Sigmoid colon (tissue), 7 donors: ENCODE data around the gene GNG13. TPM values are rescaled to one million over a fixed set of nuclear protein-coding genes. Genes with fewer than 3 reads are reported as not detected.

Experiments used
- DNase-seq: peaks from one replicate; pipeline ENCODE4 v3.0.0-alpha.2; 2019
- H3K27ac ChIP-seq, 4 donors: fragments of 200-600 bp; sonication (generic); one replicate each; pipeline ENCODE4 v1.5.1; 2016 to 2019; ENCODE audit warnings: mild to moderate bottlenecking in 1 of 4
- H3K27me3 ChIP-seq, 3 donors: fragments of 200-600 bp; sonication (generic); one replicate each; pipeline ENCODE4 v1.5.1; 2019; ENCODE audit warnings: mild to moderate bottlenecking in 1 of 3
- H3K36me3 ChIP-seq, 4 donors: fragments of 200-600 bp; sonication (generic); one replicate each; pipeline ENCODE4 v1.5.1; 2016 to 2019
- H3K4me1 ChIP-seq, 4 donors: fragments of 200-600 bp; sonication (generic); one replicate each; pipeline ENCODE4 v1.5.1; 2017 to 2019
- H3K4me3 ChIP-seq, 4 donors: fragments of 200-600 bp; sonication (generic); one replicate each; pipeline ENCODE4 v1.5.1; 2017 to 2019; ENCODE audit warnings: mild to moderate bottlenecking in 2 of 4, moderate library complexity in 1 of 4
- H3K9me3 ChIP-seq, 4 donors: fragments of 200-600 bp in 3 of 4; sonication (generic) in 3 of 4; one replicate each; pipeline versions ENCODE4 v1.5.1 to v1.6.1; 2013 to 2019
- EP300 ChIP-seq, 4 donors: sonication (generic); formaldehyde crosslinking; IDR thresholded peaks; one replicate each; pipeline ENCODE4 v1.6.1; 2017; ENCODE audit warnings: antibody characterized with exemption in 4 of 4
- POLR2A ChIP-seq, 2 donors: fragments of 450-650 bp; IDR thresholded peaks; one replicate each; pipeline ENCODE4 v1.6.1; 2016; ENCODE audit warnings: antibody characterized with exemption in 2 of 2, mild to moderate bottlenecking in 2 of 2, moderate library complexity in 2 of 2
- POLR2AphosphoS5 ChIP-seq, 4 donors: sonication (generic); formaldehyde crosslinking; IDR thresholded peaks; one replicate each; pipeline ENCODE4 v1.6.1; 2017; ENCODE audit warnings: antibody characterized with exemption in 4 of 4
- WGBS, 2 donors: extraction: QIAGEN DNeasy Blood & Tissue Kit; methylation state at CpG; one replicate each; pipeline ENCODE4 v1.1.7; 2013; 5-methylcytosine and 5-hydroxymethylcytosine counted together
- intact Hi-C: fragments of 100-400 bp; cut with DNase I; formaldehyde crosslinking; loops from one replicate; pipeline ENCODE4 v1.15.1; 2023
- polyA plus RNA-seq, 3 donors: library from polyadenylated mRNA; stranded (reverse); fragments of 200-250 nt; gene quantifications; one replicate each; pipeline ENCODE4 v1.2.3, GENCODE V29; 2013
- total RNA-seq, 4 donors: library from RNA; depleted of rRNA; stranded (reverse); fragments of >200 nt; gene quantifications; one replicate each; pipeline ENCODE4 v1.1.0, GENCODE V29; 2016
- TF ChIP-seq, protein P1 (sequence below), 4 experiments: fragments of 450-650 bp in 3 of 4; fragments of 200-600 bp in 1 of 4; IDR thresholded peaks; one replicate each; pipeline ENCODE4 v1.5.1; 2016 to 2019; ENCODE audit warnings: antibody characterized with exemption in 4 of 4, mild to moderate bottlenecking in 3 of 4, moderate library complexity in 2 of 4
- donor health status: healthy with polysubstance abuse.
- donor health status: Bipolar disorder and iron deficiency.
- donor health status: healthy.

GNG13 gene
- total and polyA plus RNA-seq, 7 donors: 0.47 to 1.2 (median 0.92) TPM; not detected in 4

DNA sequence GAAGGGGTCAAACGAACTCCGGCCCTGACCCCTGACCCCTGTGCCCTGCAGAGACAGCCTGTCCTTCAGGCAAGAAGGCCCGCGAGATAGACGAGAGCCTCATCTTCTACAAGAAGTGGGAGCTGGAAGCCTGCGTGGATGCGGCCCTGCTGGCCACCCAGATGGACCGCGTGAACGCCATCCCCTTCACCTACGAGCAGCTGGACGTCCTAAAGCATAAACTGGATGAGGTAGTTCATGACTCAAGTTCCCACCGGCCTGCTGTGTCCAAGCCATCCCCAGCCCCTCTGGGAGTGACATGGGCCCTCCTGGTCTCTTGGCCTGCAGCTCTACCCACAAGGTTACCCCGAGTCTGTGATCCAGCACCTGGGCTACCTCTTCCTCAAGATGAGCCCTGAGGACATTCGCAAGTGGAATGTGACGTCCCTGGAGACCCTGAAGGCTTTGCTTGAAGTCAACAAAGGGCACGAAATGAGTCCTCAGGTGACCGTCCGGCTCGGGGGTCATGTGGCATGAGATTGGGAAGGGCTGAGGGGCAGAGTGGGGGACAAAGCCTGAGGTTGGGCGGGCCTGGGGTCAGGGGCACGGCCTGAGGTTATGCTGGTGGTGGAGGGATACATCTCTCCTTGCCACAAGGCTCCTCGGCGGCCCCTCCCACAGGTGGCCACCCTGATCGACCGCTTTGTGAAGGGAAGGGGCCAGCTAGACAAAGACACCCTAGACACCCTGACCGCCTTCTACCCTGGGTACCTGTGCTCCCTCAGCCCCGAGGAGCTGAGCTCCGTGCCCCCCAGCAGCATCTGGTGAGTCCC, 34.3 kb downstream of the GNG13 start:
- Histone ChIP-seq H3K36me3 (no peaks in the 10 kb centered on the region), H3K4me1 (no peaks in the 10 kb centered on the region), H3K4me3 (no peak overlapping the region), H3K27ac (no peak overlapping the region), H3K27me3 (peaks cover 0 to 28% (median 0%) of the 10 kb centered on the region in 3 donors), H3K9me3 (no peaks in the 10 kb centered on the region)
- WGBS, 2 donors: 75 to 90% methylated on average over 29 of the region's 29 CpGs
- DNase-seq: no peak
- TF ChIP-seq POLR2A (IDR thresholded peaks at IDR 0.05) (no peak), POLR2AphosphoS5 (IDR thresholded peaks at IDR 0.05) (no peak), EP300 (IDR thresholded peaks at IDR 0.05) (no peak)
- TF ChIP-seq, protein P1, sequence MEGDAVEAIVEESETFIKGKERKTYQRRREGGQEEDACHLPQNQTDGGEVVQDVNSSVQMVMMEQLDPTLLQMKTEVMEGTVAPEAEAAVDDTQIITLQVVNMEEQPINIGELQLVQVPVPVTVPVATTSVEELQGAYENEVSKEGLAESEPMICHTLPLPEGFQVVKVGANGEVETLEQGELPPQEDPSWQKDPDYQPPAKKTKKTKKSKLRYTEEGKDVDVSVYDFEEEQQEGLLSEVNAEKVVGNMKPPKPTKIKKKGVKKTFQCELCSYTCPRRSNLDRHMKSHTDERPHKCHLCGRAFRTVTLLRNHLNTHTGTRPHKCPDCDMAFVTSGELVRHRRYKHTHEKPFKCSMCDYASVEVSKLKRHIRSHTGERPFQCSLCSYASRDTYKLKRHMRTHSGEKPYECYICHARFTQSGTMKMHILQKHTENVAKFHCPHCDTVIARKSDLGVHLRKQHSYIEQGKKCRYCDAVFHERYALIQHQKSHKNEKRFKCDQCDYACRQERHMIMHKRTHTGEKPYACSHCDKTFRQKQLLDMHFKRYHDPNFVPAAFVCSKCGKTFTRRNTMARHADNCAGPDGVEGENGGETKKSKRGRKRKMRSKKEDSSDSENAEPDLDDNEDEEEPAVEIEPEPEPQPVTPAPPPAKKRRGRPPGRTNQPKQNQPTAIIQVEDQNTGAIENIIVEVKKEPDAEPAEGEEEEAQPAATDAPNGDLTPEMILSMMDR (IDR thresholded peaks at IDR 0.05): no peak
- intact Hi-C loops: no loop called here

GRCh38 chr16:765488-765865, 35.1 kb downstream of the GNG13 start:
- no peak for DNase-seq
- H3K4me3 ChIP-seq: no peak overlapping the region
- TF ChIP-seq, protein P1 (IDR thresholded peaks at IDR 0.05): no peak
- TF ChIP-seq EP300 (IDR thresholded peaks at IDR 0.05) (no peak), POLR2A (IDR thresholded peaks at IDR 0.05) (no peak), POLR2AphosphoS5 (IDR thresholded peaks at IDR 0.05) (no peak)
- no peak overlapping the region for H3K27ac ChIP-seq
- H3K4me1 ChIP-seq: no peaks in the 10 kb centered on the region
- H3K36me3 ChIP-seq: no peaks in the 10 kb centered on the region
- H3K27me3 ChIP-seq: peaks cover 0 to 28% (median 0%) of the 10 kb centered on the region in 3 donors
- WGBS, 2 donors: 88 to 94% methylated on average over 29 of the region's 29 CpGs
- no peaks in the 10 kb centered on the region for H3K9me3 ChIP-seq
- intact Hi-C loops: no loop called here

DNA sequence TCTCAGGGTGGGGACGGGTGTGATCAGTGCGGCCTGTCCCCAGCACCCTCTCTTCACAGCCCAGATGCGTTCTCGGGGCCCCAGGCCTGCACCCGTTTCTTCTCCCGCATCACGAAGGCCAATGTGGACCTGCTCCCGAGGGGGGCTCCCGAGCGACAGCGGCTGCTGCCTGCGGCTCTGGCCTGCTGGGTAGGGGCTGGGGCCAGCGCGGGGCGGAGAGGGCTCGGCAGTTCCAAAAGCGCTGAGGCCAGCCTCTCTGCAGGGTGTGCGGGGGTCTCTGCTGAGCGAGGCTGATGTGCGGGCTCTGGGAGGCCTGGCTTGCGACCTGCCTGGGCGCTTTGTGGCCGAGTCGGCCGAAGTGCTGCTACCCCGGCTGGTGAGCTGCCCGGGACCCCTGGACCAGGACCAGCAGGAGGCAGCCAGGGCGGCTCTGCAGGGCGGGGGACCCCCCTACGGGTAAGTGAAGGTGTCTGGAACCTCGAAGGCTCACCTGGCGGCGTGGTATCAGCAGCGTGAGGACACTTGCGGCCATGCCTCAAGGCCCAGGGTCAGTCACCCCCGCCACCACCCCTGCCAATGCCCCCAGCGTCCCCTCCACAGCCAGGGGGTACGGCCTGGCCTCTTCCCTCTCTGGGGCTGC, 35.6 kb downstream of the GNG13 start:
- no peaks in the 10 kb centered on the region for H3K4me1 ChIP-seq
- no peak for DNase-seq
- intact Hi-C loops: no loop called here
- H3K4me3 ChIP-seq: no peak overlapping the region
- H3K27me3 ChIP-seq: peaks cover 0 to 28% (median 0%) of the 10 kb centered on the region in 3 donors
- 75 to 90% methylated on average over 38 of the region's 38 CpGs for WGBS, 2 donors
- no peaks in the 10 kb centered on the region for H3K36me3 ChIP-seq
- no peak for TF ChIP-seq POLR2A (IDR thresholded peaks at IDR 0.05)
- TF ChIP-seq, protein P1 (IDR thresholded peaks at IDR 0.05): no peak
- no peak overlapping the region for H3K27ac ChIP-seq
- H3K9me3 ChIP-seq: no peaks in the 10 kb centered on the region

DNA sequence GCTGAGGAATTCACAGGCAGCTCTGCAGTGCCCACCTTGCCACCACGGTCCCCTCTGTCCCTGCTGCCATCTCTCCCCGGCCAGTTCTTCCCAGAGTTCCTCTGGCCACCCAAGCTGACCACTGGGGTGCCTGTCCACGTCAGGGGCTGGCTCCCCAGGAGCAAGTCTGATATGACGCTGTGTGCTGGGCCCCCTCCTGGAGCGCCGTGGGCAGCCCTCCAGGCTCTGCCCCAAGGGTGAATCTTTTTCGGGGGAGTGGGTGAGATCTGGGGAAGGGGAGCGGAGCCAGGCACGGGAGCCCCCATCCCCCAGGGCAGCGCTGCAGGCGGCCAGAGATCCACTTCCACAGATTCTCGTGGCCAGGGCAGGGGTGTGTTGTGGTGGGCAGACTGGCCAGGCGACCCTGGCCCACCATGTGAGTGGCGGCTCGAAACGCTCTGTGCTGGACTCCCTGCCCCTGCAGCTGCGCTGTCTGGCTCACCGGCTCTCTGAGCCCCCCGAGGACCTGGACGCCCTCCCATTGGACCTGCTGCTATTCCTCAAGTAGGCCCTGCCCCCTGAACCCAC, 36.3 kb downstream of the GNG13 start:
- intact Hi-C loops: no loop called here
- no peaks in the 10 kb centered on the region for H3K4me1 ChIP-seq
- 70 to 81% methylated on average over 20 of the region's 20 CpGs for WGBS, 2 donors

More for the DNA sequence above, 36.3 kb downstream of the GNG13 start:
- no peak for DNase-seq
- H3K9me3 ChIP-seq: no peaks in the 10 kb centered on the region
- no peaks in the 10 kb centered on the region for H3K36me3 ChIP-seq
- no peak overlapping the region for H3K4me3 ChIP-seq
- peaks cover 0 to 25% (median 0%) of the 10 kb centered on the region in 3 donors for H3K27me3 ChIP-seq
- H3K27ac ChIP-seq: no peak overlapping the region
- TF ChIP-seq EP300 (IDR thresholded peaks at IDR 0.05) (no peak), POLR2A (IDR thresholded peaks at IDR 0.05) (no peak), POLR2AphosphoS5 (IDR thresholded peaks at IDR 0.05) (no peak)
- TF ChIP-seq, protein P1 (IDR thresholded peaks at IDR 0.05): no peak
